BJ (cell line): ENCODE data around the gene CHN2. TPM values are rescaled to one million over a fixed set of nuclear protein-coding genes. Genes with fewer than 3 reads are reported as not detected.

Experiments
- CTCF ChIA-PET: fragments of 350-600 bp; formaldehyde crosslinking; extraction: SDS; loops from one replicate; lab custom pipeline; 2021; ENCODE audit warnings: antibody characterized with exemption, inconsistent platforms; lab: Yijun Ruan, JAX
- POLR2A ChIA-PET: fragments of 300-600 bp; sonication (Branson Sonifier 250); formaldehyde crosslinking; extraction: SDS; loops from one replicate; lab custom pipeline; 2021; ENCODE audit warnings: antibody characterized with exemption; lab: Charles Lee
- DNase-seq: peaks from one replicate; pipeline ENCODE4 v3.0.0-alpha.2; 2011; ENCODE audit warnings: low read depth
- H3K27me3 ChIP-seq: 2 replicates; pipeline ENCODE4 v1.6.0; 2011; ENCODE audit warnings: low read length; ENCODE audit not compliant: control insufficient read depth, insufficient read depth
- H3K36me3 ChIP-seq: 2 replicates; pipeline ENCODE4 v1.5.1; 2011; ENCODE audit warnings: low read length; ENCODE audit not compliant: control insufficient read depth, insufficient read depth
- H3K4me3 ChIP-seq: 2 replicates; pipeline ENCODE4 v1.5.1; 2011; ENCODE audit warnings: low read depth, mild to moderate bottlenecking, control low read depth, low read length
- polyA plus RNA-seq: library from polyadenylated mRNA; depleted of rRNA; stranded (reverse); fragments of >200 nt; gene quantifications from 2 replicates; pipeline ENCODE4 v1.2.3, GENCODE V29; 2011
- TF ChIP-seq, protein P1 (sequence below): IDR thresholded peaks from 2 replicates; pipeline ENCODE4 v1.5.1; 2011; ENCODE audit warnings: low read depth, mild to moderate bottlenecking, control low read depth, inconsistent platforms, low read length, moderate library complexity; ENCODE audit not compliant: insufficient read depth

CHN2 gene
- polyA plus RNA-seq, 1 experiment, result not detected

DNA sequence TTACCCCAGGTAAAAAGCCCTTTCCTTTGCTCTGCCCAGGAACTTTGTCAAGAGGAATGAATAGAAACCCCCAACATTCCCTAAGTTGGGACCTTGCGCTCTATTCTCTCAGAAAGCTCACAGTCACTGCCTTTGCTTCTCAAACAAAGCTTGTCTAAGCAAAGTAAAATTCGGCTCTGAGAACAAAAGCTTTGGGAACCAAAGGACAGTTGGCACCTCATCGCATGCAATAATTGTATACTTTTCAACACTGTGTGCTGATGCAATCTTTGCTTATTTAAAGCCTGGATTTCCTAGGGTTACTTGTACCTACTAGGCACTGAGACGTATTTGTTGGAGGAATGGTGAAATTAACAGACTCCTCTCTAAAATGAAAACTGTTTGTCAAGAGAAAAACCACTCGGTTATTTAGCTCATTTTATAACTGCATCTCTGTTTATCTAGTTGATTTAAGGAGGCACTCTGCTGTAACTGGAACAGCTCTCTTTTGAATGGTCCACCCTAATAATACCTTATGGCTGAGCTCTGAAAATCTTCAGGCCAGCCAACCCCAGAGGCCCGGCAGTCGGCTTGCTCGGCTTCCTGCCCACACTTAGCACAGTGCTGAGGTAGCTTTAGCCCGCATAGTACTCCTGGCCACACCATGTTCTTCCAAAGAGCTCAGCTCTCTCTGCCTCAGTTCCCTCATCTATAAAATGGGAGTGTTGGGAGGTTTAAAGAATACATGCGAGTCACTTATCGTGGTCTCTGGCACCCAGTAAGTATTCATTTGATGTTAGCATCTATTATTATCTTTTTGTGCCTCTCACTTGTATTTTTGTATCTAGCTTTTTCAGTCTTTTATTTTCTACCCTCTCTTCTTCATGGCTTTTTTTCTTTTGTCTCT, 288.9 kb downstream of the CHN2 start:
- Histone ChIP-seq H3K36me3 (no peaks in the 10 kb centered on the region), H3K4me3 (no peak overlapping the region), H3K27me3 (no peaks in the 10 kb centered on the region)
- no peak for DNase-seq
- TF ChIP-seq, protein P1, sequence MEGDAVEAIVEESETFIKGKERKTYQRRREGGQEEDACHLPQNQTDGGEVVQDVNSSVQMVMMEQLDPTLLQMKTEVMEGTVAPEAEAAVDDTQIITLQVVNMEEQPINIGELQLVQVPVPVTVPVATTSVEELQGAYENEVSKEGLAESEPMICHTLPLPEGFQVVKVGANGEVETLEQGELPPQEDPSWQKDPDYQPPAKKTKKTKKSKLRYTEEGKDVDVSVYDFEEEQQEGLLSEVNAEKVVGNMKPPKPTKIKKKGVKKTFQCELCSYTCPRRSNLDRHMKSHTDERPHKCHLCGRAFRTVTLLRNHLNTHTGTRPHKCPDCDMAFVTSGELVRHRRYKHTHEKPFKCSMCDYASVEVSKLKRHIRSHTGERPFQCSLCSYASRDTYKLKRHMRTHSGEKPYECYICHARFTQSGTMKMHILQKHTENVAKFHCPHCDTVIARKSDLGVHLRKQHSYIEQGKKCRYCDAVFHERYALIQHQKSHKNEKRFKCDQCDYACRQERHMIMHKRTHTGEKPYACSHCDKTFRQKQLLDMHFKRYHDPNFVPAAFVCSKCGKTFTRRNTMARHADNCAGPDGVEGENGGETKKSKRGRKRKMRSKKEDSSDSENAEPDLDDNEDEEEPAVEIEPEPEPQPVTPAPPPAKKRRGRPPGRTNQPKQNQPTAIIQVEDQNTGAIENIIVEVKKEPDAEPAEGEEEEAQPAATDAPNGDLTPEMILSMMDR, result no peak
- ChIA-PET POLR2A (no interaction called here), CTCF (no interaction called here)

DNA sequence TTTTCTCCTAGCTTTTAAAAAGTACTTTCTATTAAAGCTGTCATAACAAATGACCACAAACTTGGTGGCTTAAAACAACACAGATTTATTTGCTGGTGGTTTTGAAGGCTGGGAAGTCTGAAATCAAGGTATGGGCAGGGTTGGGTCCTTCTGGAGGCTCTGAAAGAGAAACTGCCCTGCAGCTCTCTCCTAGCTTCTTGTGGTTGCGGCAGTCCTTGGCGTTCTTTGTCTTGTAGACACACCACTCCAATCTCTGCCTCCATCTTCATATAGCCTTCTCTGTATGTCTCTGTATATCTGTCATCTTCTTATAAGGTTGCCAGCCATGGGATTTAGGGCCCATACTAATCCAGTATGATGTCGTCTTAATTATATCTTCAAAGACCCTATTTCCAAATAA, 289.7 kb downstream of the CHN2 start:
- ChIA-PET POLR2A (no interaction called here), CTCF (no interaction called here)
- Histone ChIP-seq H3K4me3 (no peak overlapping the region), H3K27me3 (no peaks in the 10 kb centered on the region), H3K36me3 (no peaks in the 10 kb centered on the region)
- TF ChIP-seq, protein P1, result no peak
- DNase-seq, result no peak

DNA sequence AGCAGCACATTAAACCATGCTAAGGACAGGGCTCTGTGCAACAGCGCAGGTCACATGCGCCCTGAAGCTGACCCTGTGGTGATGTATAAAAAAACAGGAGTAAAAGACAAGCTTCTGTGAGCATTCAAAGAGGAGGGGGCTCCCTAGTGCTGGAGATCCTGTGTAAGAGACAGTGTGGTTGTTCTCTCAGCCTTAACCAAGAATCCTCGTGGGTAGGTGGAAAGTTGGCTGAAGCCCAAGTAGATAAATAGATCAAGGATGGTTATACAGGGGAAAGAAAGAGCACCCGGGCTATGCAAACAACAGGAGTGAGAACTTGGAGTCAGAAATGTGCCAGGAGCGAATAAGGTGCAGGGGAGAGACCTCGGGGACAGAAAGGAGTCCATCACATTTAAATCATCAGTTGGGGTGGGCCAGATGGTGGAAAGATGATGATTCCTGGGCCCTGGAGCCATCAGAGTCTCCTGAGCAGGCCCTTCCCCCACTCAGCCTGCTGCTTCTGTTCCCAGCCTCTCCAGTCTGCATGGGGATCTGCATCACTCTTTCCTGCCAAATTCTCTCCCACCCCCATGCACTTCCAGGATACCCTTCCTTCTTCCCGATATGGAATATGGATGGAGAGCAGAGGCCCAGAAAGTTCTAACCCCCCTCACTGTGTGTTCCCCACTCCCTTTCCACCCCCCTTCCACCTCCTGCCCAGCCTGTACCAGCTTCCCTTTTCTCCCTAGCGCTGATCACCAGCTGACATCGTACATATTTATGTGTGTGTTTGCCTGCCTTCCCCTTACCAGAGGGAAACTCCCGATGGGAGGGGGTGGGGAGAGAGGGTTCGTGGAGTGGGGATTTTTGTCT, 291.0 kb downstream of the CHN2 start:
- POLR2A ChIA-PET, result no interaction called here
- no peaks in the 10 kb centered on the region for H3K27me3 ChIP-seq
- TF ChIP-seq, protein P1, result no peak
- DNase-seq, result no peak
- no peaks in the 10 kb centered on the region for H3K36me3 ChIP-seq
- no peak overlapping the region for H3K4me3 ChIP-seq
- CTCF ChIA-PET, result interaction anchor here (0.6 kb wide), 2 partner anchors 150 to 1957 kb away, joined by 3 to 4 read pairs; no protein-coding TSS in a partner anchor

DNA sequence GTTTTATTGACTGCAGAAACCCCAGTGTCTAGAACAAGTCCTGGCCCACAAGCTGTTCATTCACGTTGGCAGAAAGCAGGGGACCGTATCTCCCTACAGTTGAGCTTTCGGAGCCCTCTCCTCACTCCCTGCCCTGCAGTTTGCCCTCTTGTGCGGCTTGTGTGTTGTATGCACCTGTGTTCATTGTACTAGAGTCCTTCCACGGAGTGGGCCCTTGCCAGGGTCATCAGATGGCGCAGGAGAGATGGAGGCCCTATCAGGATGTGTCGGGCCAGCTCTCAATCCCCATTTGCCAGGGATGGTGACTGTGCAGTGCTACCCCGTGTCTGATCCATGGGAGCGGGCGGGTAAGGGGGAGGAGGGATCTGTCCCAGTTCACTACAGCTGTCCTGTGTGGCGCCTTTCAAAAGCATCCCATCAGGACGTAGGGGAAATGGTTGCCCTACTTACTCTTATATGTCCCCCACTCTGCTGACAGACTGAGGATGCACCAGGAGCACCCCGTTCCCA, 291.7 kb downstream of the CHN2 start:
- POLR2A ChIA-PET, result no interaction called here

More for the DNA sequence above, 291.7 kb downstream of the CHN2 start:
- Histone ChIP-seq H3K27me3 (no peaks in the 10 kb centered on the region), H3K36me3 (no peaks in the 10 kb centered on the region), H3K4me3 (no peak overlapping the region)
- DNase-seq, result no peak
- TF ChIP-seq, protein P1, result no peak
- CTCF ChIA-PET, result no interaction called here
